ENCODE results near the gene HDAC2. TPM values are rescaled to one million over a fixed set of nuclear protein-coding genes. Genes with fewer than 3 reads are reported as not detected.

Gene HDAC2
- polyA plus RNA-seq, 3 donors = 29.6 to 67.7 (median 54.6) TPM

DNA sequence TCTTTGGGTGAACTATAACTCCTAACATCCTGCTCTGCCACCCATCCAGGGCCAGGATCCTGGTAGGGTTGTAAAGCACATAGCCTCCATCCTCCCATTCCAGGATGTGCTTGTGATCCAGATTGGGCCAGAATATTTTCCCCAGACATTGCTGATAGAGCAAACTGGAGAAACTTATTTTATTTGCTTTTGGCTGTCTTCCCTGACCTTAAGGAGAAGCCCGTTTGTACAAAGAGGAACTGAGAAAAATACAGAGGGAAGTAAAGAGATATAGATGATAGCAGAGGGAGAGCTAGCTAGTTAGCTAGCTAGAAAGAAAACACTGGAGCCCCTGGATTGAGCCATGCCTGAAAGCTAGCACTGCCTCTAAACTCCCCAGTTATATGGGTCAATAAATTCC is 9.0 kb upstream of the HDAC2 start:
- Histone ChIP-seq H3K4me1 (ENCODE audit: control insufficient read depth in 1 of 2, insufficient read depth in 2 of 2, low read length in 2 of 2) (peaks cover 18 to 21% of the 10 kb centered on the region in 2 donors), H3K36me3 (replicated peaks in 1 of 2; ENCODE audit: control insufficient read depth in 1 of 2, insufficient read depth in 2 of 2, low read length in 2 of 2) (no peaks in the 10 kb centered on the region), H3K4me3 (replicated peaks in 1 of 3; ENCODE audit: low read depth in 2 of 3, low read length in 3 of 3) (no peak overlapping the region), H2AFZ (ENCODE audit: insufficient read depth, low read depth, low read length, poor library complexity, severe bottlenecking) (no peak overlapping the region), H3K27me3 (ENCODE audit: control insufficient read depth in 2 of 2, insufficient read depth in 2 of 2, low read length in 2 of 2) (no peaks in the 10 kb centered on the region), H3K9me3 (replicated peaks in 1 of 2; ENCODE audit: control insufficient read depth in 1 of 2, insufficient read depth in 1 of 2, low read length in 2 of 2) (no peaks in the 10 kb centered on the region), H3K4me2 (replicated peaks; ENCODE audit: extremely low read depth, low read length, poor library complexity, severe bottlenecking) (peak overlapping the region; percentile 24), H3K27ac (ENCODE audit: low read depth in 1 of 2, low read length in 2 of 2) (peak overlapping the region; percentile 23 to 56), H4K20me1 (ENCODE audit: insufficient read depth, low read length) (no peaks in the 10 kb centered on the region), H3K79me2 (ENCODE audit: insufficient read depth, low read length) (no peaks in the 10 kb centered on the region), H3K9ac (ENCODE audit: insufficient read depth, low read length, poor library complexity, severe bottlenecking) (no peak overlapping the region)
- Mint-ChIP-seq H3K36me3 (no peaks in the 10 kb centered on the region), H3K9me3 (peaks cover 0 to 1% (median 0%) of the 10 kb centered on the region in 7 donors), H3K27ac (peak overlapping the region; percentile 62 to 89 (median 86)), H3K27me3 (ENCODE audit: low read depth in 3 of 3) (peaks cover 0 to 1% (median 0%) of the 10 kb centered on the region in 3 donors), H3K4me3 (peak overlapping the region in 1 of 2 donors; percentile 46), H3K4me1 (peaks cover 23% of the 10 kb centered on the region)
- WGBS (ENCODE audit: insufficient coverage) = 0% methylated on average over 1 of the region's 1 CpG
- peak; percentile 35 to 66 (median 49) for DNase-seq
- intact Hi-C loops (cut with micrococcal nuclease) = no loop called here
- TF ChIP-seq, protein P1, sequence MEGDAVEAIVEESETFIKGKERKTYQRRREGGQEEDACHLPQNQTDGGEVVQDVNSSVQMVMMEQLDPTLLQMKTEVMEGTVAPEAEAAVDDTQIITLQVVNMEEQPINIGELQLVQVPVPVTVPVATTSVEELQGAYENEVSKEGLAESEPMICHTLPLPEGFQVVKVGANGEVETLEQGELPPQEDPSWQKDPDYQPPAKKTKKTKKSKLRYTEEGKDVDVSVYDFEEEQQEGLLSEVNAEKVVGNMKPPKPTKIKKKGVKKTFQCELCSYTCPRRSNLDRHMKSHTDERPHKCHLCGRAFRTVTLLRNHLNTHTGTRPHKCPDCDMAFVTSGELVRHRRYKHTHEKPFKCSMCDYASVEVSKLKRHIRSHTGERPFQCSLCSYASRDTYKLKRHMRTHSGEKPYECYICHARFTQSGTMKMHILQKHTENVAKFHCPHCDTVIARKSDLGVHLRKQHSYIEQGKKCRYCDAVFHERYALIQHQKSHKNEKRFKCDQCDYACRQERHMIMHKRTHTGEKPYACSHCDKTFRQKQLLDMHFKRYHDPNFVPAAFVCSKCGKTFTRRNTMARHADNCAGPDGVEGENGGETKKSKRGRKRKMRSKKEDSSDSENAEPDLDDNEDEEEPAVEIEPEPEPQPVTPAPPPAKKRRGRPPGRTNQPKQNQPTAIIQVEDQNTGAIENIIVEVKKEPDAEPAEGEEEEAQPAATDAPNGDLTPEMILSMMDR (IDR thresholded peaks at IDR 0.05) = no peak

DNA sequence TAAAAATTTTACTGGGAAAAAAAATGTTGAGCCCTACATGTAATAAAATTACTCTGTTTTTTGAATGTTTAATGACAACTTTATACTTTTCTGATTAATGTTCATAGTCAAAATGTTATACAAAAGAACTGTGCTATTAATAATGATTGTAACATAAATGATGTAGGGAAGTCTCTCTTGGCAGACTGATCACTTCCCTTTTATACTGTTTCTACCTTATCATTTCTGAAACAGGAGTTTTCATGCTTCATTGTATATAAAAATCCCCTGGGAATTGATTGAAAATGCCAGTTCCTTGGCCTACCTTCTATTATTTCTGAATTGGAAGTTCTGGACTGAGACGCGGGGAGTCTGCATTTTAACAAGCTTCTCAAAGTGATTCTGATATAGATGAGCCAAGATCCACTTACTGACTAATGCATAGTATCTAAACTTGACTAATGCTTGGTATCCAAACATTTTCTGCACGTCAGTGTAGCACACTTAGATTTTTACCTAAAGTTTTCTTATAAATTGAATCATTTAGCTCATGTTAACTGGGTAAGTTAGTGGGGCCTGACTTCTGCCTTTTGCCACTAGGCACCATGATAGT is 7.2 kb upstream of the HDAC2 start:
- H3K79me2 ChIP-seq (ENCODE audit: insufficient read depth, low read length) = no peaks in the 10 kb centered on the region
- H3K9me3 Mint-ChIP-seq = peaks cover 0 to 1% (median 0%) of the 10 kb centered on the region in 7 donors
- H2AFZ ChIP-seq (ENCODE audit: insufficient read depth, low read depth, low read length, poor library complexity, severe bottlenecking) = no peak overlapping the region
- peaks cover 18 to 21% of the 10 kb centered on the region in 2 donors for H3K4me1 ChIP-seq (ENCODE audit: control insufficient read depth in 1 of 2, insufficient read depth in 2 of 2, low read length in 2 of 2)
- no peaks in the 10 kb centered on the region for H4K20me1 ChIP-seq (ENCODE audit: insufficient read depth, low read length)
- TF ChIP-seq, protein P1 (IDR thresholded peaks at IDR 0.05) = no peak
- no peaks in the 10 kb centered on the region for H3K9me3 ChIP-seq (replicated peaks in 1 of 2; ENCODE audit: control insufficient read depth in 1 of 2, insufficient read depth in 1 of 2, low read length in 2 of 2)
- H3K4me2 ChIP-seq (replicated peaks; ENCODE audit: extremely low read depth, low read length, poor library complexity, severe bottlenecking) = no peak overlapping the region
- H3K9ac ChIP-seq (ENCODE audit: insufficient read depth, low read length, poor library complexity, severe bottlenecking) = no peak overlapping the region
- H3K4me3 ChIP-seq (replicated peaks in 1 of 3; ENCODE audit: low read depth in 2 of 3, low read length in 3 of 3) = no peak overlapping the region
- intact Hi-C loops (cut with micrococcal nuclease) = no loop called here
- WGBS (ENCODE audit: insufficient coverage) = no CpG with 5 or more reads among the region's 3 CpGs
- no peak overlapping the region for H3K27ac ChIP-seq (ENCODE audit: low read depth in 1 of 2, low read length in 2 of 2)
- H3K36me3 ChIP-seq (replicated peaks in 1 of 2; ENCODE audit: control insufficient read depth in 1 of 2, insufficient read depth in 2 of 2, low read length in 2 of 2) = no peaks in the 10 kb centered on the region
- DNase-seq = no peak
- H3K4me3 Mint-ChIP-seq = no peak overlapping the region
- no peaks in the 10 kb centered on the region for H3K36me3 Mint-ChIP-seq
- peaks cover 23% of the 10 kb centered on the region for H3K4me1 Mint-ChIP-seq
- H3K27ac Mint-ChIP-seq = no peak overlapping the region
- H3K27me3 ChIP-seq (ENCODE audit: control insufficient read depth in 2 of 2, insufficient read depth in 2 of 2, low read length in 2 of 2) = no peaks in the 10 kb centered on the region
- H3K27me3 Mint-ChIP-seq (ENCODE audit: low read depth in 3 of 3) = peaks cover 0 to 3% (median 1%) of the 10 kb centered on the region in 3 donors
